GM19463 (cell line): ENCODE data around the gene RPS6KC1.
"Not testable (repeated sequence)": the region's sequence is repeated elsewhere in the genome, so short reads cannot be mapped to it uniquely, and the experiment has no call there.

Source experiments
- ATAC-seq: cut with Tn5 transposase; IDR thresholded peaks from one replicate; pipeline ENCODE4 v1.9.1; 2021; ENCODE audit warnings: mild to moderate bottlenecking, moderate library complexity; ENCODE audit not compliant: unreplicated experiment

The RPS6KC1 gene

DNA sequence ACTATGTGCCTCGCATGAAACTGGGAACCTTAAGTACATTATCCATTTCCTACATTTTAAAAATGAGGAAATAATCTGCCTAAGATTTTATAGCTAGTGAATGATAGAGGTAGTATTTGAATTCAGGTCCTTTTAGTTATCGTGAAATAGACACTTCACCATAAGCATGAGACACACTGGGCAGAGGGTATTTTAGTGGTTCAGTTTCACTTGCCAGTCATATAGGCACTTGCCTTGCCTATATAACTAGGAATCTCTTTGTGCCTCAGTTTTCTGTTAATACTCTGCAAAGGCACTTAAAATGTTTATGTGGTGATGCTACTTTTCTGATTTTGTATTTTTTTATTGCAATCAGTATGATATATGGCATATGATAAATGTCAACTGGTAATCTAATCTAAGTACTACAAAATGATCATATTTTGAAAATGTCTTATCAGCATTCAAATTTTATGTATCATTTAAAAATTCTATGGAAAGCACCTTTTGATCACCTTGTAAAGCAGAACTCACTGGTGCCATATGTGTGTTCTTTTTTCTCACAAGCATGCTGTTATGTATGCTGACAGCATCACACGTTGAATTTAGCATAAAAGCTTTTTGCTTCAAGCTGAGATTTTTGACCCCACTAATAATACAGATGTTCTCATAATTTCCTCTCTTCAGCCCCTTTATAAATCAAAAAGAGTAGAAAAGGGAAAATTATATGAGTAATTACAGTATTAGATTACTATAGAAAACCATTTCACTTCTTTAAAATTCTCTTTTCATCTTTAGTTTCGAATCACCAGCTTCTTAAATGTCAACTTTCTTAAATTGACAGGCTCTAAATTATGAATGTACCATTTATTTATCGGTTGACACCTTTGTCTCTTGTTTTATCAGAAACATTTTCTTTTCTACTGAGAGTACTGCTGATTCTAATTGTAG is 52.6 kb downstream of the RPS6KC1 start:
- peak; percentile 64 for ATAC-seq

DNA sequence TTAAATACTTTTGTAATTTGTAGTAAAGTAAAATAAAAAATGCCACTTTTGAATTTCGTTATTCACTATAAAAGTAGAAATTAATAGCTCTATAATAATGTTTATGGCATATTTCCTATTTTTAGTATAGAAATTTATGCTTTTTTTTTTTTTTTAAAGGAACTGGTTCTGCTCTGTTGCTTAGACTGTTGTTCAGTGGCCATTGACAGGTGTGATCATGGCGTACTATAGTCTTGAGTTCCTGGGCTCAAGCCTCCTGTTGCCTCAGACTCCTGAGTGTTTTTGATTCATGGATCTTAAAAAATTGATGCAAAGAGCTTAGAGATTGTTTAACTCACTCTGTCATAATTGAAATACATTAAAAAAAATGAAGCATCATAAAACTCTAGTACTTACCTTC is 53.6 kb downstream of the RPS6KC1 start:
- no peak for ATAC-seq

DNA sequence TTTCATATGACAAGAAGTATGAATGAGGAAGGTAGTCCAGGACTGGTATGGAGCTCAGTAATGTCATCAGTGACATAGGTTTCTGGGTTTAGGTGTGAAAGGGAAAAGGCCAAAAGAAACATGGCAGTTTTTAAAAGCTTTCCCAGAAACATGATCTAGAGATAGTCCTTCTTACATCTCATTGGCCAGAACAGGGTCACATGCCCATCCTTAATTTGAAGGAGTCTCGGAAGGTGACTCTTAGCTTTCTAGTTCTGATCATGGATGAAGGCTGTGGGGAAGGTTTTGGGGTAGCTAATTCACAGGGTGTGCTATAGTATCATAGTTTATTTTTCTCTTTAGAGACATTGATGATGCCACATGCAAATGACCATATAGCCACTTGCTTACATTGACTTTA is 55.3 kb downstream of the RPS6KC1 start:
- ATAC-seq, result no peak

DNA sequence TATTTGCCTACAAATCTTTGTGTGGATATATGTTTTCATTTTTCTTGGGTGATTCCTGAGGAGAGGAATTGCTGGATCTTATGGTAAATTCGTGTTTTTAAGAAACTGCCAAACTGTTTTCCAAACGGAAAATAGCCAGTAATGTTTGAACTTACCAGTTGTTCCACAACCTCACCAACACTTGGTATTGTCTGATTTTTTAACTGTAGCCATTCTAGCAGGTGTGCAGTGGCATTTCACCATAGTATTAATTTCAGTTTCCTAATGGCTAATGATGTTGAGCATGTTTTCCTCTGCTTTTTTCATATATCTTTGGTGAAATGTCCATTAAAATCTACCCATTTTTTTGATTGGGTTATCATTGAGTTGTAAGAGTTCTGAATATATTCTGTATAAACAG is 56.6 kb downstream of the RPS6KC1 start:
- no peak for ATAC-seq

DNA sequence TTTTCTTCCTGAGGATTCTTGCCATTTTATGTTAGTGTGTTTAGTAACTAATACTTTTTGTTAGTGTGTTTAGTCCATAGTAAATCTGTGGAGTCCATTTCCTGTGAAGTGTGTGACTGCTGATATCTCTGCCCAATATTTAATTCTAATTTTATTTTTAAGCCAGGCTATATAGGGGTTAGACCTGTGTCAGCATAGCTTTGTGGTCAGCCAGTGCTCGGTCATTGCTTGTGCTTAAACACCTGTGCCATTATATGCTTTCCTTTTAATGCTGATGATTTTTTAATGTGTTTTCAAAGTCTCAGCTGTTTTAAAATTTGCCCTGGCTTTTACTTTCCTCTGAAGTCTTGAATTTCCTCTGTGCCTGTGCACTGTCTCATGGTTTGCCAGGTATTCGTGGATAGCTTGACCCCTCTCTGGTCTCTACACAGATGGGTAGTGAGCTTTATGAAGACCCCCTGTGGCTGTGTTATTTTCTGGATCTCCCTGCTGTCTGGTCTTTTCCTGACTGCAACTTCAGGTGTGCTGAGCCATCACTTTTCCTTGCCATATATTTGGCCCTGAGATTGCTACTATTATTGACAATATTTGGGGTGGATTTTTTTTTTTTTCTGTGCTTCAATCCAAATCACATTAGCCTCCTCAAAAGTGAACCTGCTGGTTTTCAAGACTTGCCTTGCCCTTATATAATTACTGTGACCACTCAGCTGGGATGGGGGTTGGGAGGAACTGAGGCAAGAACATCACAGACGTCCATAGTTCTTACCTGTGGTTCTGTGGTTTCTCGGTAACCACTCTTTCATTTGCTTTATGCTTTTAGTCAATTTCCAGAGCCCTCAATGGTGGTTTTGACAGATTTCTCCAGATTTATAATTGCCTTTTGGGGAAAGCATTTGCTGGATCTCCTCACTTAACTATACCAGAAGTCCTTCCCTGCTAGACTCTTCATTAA is 59.6 kb downstream of the RPS6KC1 start:
- peak; percentile 85 for ATAC-seq

DNA sequence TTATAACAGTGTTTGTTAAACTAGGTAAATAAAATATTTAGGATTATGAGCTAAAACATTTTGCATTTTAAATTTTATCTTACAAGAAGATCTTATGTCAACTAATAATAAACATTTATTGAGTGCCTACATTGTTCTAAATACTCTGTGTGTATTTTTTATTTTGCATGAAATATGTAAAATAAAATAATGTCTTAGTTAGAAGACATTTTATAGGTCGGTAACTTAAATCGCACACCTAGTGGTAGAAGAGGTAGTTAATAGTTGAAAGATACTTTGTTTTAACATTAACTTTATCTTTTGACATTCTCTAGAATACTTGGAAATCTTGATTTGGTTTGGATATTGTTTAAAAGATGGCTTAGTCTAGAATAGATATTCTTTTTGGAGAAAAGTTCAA is 60.5 kb downstream of the RPS6KC1 start:
- no peak for ATAC-seq

DNA sequence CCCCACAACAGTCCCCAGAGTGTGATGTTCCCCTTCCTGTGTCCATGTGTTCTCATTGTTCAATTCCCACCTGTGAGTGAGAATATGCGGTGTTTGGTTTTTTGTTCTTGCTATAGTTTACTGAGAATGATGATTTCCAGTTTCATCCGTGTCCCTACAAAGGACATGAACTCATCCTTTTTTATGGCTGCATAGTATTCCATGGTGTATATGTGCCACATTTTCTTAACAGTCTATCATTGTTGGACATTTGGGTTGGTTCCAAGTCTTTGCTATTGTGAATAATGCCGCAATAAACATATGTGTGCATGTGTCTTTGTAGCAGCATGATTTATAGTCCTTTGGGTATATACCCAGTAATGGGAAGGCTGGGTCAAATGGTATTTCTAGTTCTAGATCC is 61.7 kb downstream of the RPS6KC1 start:
- not testable (repeated sequence) for ATAC-seq

DNA sequence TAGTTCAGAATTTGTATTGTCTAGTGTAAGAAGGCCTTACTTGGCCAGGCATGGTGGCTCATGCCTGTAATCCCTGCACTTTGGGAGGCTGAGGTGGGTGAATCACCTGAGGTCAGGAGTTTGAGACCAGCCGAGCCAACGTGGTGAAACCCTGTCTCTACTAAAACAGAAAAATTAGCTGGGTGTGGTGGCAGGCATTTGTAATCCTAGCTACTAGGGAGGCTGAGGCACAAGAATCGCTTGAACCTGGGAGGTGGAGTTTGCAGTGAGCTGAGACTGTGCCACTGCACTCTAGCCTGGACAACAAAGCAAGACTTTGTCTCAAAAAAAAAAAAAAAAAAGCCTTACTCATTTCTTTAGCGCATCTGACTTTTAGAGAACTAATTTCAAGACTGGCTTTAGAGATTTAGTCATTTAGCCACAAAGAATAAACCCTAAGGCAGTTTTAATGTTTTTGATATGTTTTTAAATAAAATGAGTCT is 66.7 kb downstream of the RPS6KC1 start:
- not testable (repeated sequence) for ATAC-seq

DNA sequence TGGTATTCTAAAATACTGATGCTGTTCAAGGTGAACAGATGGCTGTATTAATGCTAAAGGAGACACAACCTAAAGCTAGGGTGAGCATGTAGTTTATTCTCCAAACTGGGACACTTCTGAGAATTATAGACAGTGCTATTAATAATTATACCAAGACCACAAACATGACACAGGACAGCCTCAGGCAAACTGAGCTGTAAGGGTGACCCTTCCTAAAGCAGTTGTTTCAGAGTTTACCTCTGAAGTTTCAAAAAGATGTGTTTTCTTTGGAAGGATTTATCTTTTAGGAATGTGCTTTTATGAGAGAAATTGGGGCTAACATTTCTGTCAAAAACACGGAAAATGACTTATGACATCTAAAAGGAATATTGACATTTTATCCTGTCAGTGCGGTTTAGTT is 68.8 kb downstream of the RPS6KC1 start:
- ATAC-seq, result no peak

DNA sequence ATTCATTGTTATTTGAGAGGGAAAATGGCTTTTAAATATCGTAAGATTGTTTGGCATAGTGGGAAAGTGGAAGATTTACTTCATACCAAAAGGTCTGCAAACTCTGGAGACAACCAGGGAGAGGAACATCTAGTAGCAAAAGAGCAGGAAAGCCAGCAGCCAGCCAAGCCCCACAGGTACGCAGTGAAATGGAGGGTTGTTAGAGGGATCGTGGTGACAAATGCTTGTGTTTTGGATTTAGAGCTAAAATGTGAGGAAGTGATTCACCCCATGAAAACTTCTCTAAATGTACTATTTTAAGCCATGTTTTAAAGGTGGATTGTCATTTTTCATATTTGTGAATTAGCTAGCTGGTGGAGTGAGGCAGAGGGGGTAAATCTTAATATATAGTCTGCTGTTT is 69.3 kb downstream of the RPS6KC1 start:
- ATAC-seq, result no peak

DNA sequence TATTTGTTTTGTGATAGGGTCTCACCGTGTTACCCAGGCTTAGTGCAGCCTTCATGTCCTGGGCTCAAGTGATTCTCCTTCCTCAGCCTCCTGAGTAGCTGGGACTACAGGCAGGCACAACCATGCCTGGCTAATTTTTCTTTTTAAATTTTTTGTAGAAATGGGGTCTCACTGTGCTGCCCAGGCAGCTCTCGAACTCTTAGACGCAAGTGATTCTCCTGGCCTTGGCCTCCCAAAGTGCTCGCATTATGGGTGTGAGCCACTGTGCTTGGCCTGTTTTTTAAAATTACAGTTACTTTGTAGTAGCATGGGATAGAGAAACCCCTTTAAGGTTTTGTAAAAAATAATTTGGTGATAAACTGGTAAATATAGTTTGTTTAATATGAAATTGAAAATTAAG is 69.9 kb downstream of the RPS6KC1 start:
- no peak for ATAC-seq

DNA sequence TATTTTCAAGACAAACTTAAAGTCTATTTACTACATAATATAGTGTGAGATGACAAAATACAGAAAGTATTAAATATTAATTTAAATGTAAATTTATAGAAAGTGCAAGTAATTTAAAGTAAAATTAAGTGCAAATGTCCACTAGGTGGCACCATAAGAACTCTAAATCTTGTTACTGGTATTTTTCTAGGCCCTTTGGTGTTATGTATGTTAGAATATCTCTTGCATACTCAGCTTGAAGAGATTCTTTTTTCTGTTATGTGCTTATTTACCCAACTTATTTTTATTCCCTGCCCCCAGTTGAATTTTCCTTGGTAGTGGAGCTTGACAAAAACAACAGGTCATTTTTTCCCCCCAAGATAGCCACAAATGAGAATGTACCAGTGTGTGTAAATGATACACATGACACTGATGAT is 71.5 kb downstream of the RPS6KC1 start:
- no peak for ATAC-seq

DNA sequence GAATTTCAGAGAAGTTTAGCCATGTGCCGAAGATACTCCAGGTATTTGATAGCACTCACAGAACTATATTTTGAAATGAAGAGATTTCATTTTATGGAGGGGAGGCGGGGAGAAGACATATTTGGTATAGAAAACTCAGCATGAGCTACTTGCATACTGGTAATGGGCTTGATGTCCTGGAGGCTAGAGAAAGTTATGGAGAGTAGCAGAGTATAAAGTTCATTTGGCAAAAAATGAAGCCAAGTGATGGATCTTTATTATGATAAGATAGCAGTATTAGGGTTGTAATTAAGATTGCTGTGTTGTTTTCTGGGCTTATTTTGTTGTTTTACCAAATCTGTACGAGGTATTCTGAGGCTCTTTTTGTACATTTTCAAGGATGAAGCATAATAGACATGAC is 72.0 kb downstream of the RPS6KC1 start:
- no peak for ATAC-seq

DNA sequence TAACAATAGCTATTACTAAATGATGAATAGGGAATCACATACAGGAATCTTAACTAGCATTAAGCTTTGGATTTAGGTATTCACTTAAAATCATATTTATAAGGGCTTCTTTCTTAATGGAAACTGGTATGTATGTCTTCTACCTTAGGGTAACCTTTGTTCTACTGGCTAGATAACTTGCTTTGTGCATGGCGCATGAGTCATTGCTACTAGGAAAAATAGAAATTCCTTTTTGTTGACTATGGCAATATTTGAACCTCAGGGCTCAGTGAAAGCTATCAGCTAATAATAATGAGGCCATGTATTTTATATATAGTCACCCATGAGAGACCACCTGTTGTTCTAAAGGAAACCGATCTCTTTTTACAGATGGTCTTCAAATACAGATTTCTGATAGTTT is 72.5 kb downstream of the RPS6KC1 start:
- no peak for ATAC-seq

DNA sequence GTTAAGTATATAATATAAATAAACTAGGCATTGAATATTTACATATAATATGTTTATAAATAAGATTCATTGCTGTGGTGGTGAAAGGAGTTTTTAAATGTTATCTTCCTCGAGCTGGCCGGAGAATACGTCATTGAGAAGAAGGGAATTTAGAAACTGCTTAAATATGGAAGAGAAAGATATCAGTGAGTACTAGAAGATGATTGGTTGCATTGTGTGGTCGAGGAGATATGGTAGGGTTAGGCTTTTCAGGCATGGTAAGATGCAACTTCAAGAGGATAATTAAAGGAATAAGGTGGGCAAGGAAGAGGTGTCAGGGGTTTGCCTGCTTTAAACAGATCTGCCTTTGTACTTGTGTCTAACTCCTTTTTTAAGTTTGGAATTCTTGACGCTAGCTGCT is 73.5 kb downstream of the RPS6KC1 start:
- no peak for ATAC-seq

DNA sequence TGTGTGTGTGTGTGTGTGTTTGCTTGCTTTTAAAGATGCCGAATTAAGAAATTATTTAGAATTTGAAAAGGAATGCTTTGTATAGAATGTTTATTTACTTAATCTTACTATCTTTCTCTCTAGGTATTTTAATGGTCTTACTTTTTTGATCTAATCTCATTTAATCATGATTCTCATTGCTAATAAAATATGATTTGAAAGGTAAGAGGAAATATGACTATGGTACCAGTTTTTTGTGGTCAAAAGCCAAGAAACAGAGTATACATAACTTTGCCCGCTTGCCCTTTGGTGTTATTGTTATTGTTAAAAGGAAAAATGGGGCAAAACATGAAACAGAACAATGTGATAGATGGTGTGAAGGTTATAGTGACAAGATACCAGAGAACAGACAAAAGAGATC is 74.6 kb downstream of the RPS6KC1 start:
- no peak for ATAC-seq

DNA sequence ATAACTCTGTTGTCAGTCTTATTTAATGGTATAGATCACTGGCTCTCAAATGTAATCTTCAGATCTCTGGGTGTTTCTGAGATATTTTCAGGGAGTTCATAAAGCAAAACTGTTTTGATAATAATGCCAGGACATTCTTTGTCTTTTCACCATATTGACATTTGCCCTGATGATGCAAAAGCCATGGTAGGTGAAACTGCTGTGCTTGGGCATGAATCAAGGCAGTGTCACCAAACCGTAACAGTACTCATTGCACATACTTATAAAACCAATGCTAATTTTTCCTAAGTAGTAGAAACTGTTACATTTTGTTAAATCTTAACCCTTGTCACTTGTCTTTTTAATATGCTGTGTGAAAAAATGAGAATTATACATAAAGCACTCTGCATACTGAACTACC is 76.0 kb downstream of the RPS6KC1 start:
- no peak for ATAC-seq

DNA sequence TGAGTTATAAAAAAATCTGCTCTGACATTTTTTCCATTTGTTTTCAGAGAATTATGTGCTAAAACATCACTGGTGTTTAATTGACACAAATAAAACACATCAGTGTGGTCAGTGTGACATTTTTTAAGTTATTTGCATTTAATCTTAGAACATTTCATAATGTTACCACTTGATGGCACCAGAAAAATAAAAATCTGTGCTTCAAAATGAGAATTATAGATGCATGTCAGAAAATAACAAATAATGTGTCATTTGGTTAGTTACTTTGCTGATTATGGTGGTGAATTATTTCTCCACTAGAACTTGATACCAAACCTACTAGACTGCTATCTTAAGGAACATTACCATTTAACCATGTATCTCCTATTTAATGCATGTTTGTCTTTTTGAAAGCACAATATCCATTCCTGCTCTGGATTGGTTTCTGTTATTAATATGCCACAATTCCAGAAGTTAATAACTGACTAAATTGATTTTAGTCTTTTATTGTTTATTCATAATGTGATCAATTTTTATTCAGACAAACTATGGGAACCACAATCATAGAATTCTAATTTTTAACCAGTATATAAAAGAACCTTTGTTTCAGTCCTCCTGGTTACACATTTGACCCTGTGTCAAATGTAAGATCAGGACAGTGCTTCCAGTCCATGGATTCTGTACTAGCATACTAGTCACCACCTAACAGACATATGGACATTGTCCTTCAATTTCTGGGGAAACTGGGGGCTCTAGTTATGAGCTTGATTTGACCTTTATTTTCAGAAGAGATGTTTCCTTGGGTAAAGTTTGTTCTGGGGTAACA is 81.0 kb downstream of the RPS6KC1 start:
- no peak for ATAC-seq

DNA sequence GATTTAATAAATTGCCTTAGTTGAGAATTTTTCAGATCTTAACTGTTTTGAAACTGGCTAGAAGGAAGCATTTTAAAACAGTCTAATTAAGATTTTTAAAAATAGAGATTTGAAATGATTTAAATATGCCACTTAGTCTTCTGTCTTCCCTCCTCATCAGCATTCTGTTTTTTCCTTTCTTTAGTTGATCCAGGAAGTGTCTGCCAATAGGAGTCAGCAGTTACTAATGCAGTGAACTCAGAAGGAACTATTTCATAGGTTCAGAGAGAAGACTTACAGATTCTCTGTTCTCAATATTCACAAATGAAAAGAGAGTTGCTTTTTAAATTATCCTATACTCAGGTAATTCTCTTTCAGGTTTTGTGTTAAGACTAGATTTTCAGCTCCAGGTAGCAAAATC is 84.5 kb downstream of the RPS6KC1 start:
- no peak for ATAC-seq

DNA sequence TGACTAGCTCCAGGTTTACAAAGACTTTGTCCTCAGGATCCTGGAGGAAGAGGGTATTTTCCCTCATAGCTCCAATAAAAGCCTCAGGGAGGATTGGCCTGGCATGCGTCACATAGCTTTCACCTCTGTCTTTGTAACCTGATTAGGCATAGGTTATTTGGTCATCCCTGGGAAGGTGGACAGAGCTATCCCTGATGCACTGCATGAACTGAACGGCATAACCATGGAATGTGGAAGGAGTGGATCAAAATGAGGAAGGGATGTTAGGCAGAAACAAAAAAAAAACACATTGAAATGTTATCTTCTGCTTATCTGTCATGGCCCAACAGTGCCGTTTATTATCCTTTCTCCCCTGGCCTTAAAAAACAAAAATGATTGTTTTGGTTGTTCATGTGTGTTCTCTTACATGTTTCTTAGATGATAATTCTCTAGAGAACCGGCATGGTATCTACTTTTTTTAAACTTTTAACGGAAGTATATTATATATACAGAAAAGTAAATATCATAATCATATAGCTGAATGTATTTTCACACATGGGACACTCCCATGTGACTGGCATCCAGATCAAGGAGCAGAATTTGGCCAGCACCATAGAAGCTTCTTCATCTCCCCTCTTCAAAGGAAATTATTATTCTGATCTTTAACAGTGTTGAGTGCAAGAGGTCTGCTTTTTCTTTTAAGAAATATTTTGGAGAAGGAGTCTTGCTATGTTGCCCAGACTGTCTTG is 85.3 kb downstream of the RPS6KC1 start:
- no peak for ATAC-seq
